Measurements from ENCODE around the gene HYI. TPM values are rescaled to one million over a fixed set of nuclear protein-coding genes. Genes with fewer than 3 reads are reported as not detected.

The HYI gene
- total and polyA plus RNA-seq, 2 experiments from 2014 or later, result 14.3 to 18.9 TPM

GRCh38 chr1:43404353-43404752 is 49.4 kb downstream of the HYI start (continued):
- TF ChIP-seq, protein P1, sequence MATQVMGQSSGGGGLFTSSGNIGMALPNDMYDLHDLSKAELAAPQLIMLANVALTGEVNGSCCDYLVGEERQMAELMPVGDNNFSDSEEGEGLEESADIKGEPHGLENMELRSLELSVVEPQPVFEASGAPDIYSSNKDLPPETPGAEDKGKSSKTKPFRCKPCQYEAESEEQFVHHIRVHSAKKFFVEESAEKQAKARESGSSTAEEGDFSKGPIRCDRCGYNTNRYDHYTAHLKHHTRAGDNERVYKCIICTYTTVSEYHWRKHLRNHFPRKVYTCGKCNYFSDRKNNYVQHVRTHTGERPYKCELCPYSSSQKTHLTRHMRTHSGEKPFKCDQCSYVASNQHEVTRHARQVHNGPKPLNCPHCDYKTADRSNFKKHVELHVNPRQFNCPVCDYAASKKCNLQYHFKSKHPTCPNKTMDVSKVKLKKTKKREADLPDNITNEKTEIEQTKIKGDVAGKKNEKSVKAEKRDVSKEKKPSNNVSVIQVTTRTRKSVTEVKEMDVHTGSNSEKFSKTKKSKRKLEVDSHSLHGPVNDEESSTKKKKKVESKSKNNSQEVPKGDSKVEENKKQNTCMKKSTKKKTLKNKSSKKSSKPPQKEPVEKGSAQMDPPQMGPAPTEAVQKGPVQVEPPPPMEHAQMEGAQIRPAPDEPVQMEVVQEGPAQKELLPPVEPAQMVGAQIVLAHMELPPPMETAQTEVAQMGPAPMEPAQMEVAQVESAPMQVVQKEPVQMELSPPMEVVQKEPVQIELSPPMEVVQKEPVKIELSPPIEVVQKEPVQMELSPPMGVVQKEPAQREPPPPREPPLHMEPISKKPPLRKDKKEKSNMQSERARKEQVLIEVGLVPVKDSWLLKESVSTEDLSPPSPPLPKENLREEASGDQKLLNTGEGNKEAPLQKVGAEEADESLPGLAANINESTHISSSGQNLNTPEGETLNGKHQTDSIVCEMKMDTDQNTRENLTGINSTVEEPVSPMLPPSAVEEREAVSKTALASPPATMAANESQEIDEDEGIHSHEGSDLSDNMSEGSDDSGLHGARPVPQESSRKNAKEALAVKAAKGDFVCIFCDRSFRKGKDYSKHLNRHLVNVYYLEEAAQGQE (IDR thresholded peaks at IDR 0.05; ENCODE audit: unreplicated experiment), result no peak
- no peak for TF ChIP-seq STAT1 (IDR thresholded peaks at IDR 0.05; ENCODE audit: unreplicated experiment)
- no peak for TF ChIP-seq CREB1 (CRISPR knock-in tag; IDR thresholded peaks at IDR 0.05; ENCODE audit: low read depth)
- TF ChIP-seq, protein P2, sequence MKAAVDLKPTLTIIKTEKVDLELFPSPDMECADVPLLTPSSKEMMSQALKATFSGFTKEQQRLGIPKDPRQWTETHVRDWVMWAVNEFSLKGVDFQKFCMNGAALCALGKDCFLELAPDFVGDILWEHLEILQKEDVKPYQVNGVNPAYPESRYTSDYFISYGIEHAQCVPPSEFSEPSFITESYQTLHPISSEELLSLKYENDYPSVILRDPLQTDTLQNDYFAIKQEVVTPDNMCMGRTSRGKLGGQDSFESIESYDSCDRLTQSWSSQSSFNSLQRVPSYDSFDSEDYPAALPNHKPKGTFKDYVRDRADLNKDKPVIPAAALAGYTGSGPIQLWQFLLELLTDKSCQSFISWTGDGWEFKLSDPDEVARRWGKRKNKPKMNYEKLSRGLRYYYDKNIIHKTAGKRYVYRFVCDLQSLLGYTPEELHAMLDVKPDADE (IDR thresholded peaks at IDR 0.05), result no peak

DNA sequence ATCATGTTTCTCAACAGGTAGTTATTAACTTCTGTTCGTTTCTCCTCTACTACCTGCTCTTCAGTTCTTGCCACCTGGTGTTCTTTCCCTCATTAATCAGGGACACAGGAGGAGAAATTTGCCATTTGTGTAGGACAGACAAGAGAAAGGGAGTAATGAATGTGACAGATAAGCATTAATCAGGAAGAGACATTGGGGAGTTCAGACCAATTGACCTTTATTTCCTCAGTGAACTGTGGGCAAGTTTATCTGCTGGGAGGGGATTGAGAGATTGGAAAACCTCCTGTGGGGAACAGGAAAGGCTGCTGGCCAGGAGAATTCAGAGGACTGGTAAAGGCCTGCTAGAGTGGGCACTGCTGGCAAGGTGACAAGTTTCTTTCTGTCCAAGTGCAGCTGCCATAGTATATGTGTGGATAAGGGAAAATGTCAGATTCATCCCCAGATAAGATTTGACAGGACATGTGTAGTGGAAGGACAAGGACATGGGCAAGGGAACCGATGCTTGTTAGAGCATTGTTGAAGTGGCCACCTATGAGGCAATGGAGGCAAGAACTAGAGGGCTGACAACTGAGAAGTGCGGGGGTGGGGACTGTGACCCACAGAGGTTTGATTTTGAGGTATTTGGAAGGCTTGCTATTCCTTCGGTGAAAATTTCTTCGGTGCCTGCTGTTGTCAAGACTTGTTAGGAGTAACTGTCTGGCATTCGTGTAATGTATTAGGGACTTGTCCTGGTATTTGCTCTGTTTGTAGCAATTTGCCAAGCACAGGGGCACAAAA is 51.5 kb downstream of the HYI start:
- Mint-ChIP-seq H3K27ac (no peak overlapping the region; the same call in 1 of the 2 replicates), H3K4me1 (no peaks in the 10 kb centered on the region), H3K4me3 (no peak overlapping the region), H3K27me3 (ENCODE audit: insufficient read depth, low read depth, poor library complexity) (no peaks in the 10 kb centered on the region), H3K36me3 (ENCODE audit: low read depth) (peaks cover 10% of the 10 kb centered on the region), H3K9me3 (no peaks in the 10 kb centered on the region)
- Histone ChIP-seq H3K79me2 (replicated peaks; ENCODE audit: insufficient read depth) (no peaks in the 10 kb centered on the region), H3K4me3 (no peak overlapping the region), H4K20me1 (replicated peaks; ENCODE audit: insufficient read depth) (no peaks in the 10 kb centered on the region), H2AFZ (no peak overlapping the region), H3F3A (replicated peaks; ENCODE audit: low read depth) (no peaks in the 10 kb centered on the region), H3K27ac (ENCODE audit: low read depth) (no peak overlapping the region), H3K27me3 (ENCODE audit: insufficient read depth) (no peaks in the 10 kb centered on the region), H3K9me2 (ENCODE audit: insufficient read depth) (no peaks in the 10 kb centered on the region), H3K4me2 (no peak overlapping the region), H3K36me3 (ENCODE audit: insufficient read depth) (no peaks in the 10 kb centered on the region), H3K4me1 (ENCODE audit: insufficient read depth) (no peaks in the 10 kb centered on the region)
- DNase-seq (ENCODE audit: low spot score) (no peak), ATAC-seq (no peak)
- TF ChIP-seq EZH2 (IDR thresholded peaks at IDR 0.05; ENCODE audit: low read depth, unreplicated experiment), result no peak
- no peak for TF ChIP-seq ZNF114 (CRISPR knock-in tag; IDR thresholded peaks at IDR 0.05)
- TF ChIP-seq NANOG (IDR thresholded peaks at IDR 0.05; ENCODE audit: borderline replicate concordance), result no peak
- TF ChIP-seq POLR2AphosphoS5 (IDR thresholded peaks at IDR 0.05; ENCODE audit: low read depth), result no peak
- no peak for TF ChIP-seq ZNF331 (CRISPR knock-in tag; IDR thresholded peaks at IDR 0.05; ENCODE audit: low read depth)
- TF ChIP-seq JUNB (IDR thresholded peaks at IDR 0.05; ENCODE audit: unreplicated experiment), result no peak
- no peak for TF ChIP-seq STAT1 (IDR thresholded peaks at IDR 0.05; ENCODE audit: unreplicated experiment)
- TF ChIP-seq, protein P1 (IDR thresholded peaks at IDR 0.05; ENCODE audit: unreplicated experiment), result no peak
- no peak for TF ChIP-seq CREB1 (CRISPR knock-in tag; IDR thresholded peaks at IDR 0.05; ENCODE audit: low read depth)
